ENCODE results near the gene PEAK1. TPM values are rescaled to one million over a fixed set of nuclear protein-coding genes. Genes with fewer than 3 reads are reported as not detected.
"Not testable (repeated sequence)": the region's sequence is repeated elsewhere in the genome, so short reads cannot be mapped to it uniquely, and the experiment has no call there.

PEAK1 gene
- total RNA-seq, 2 donors from 2014 or later, result 38.0 to 41.4 TPM

GRCh38 chr15:77162872-77163633 lies 256.9 kb downstream of the PEAK1 start:
- Mint-ChIP-seq H3K36me3 (no peaks in the 10 kb centered on the region), H3K4me1 (ENCODE audit: low read depth in 2 of 2) (peaks cover 46 to 50% of the 10 kb centered on the region in 2 donors), H3K27ac (peak overlapping the region; percentile 48 to 89), H3K27me3 (no peaks in the 10 kb centered on the region), H3K4me3 (peak overlapping the region; percentile 43), H3K9me3 (no peaks in the 10 kb centered on the region)
- ATAC-seq, result no peak
- DNase-seq (ENCODE audit: low spot score), result no peak

DNA sequence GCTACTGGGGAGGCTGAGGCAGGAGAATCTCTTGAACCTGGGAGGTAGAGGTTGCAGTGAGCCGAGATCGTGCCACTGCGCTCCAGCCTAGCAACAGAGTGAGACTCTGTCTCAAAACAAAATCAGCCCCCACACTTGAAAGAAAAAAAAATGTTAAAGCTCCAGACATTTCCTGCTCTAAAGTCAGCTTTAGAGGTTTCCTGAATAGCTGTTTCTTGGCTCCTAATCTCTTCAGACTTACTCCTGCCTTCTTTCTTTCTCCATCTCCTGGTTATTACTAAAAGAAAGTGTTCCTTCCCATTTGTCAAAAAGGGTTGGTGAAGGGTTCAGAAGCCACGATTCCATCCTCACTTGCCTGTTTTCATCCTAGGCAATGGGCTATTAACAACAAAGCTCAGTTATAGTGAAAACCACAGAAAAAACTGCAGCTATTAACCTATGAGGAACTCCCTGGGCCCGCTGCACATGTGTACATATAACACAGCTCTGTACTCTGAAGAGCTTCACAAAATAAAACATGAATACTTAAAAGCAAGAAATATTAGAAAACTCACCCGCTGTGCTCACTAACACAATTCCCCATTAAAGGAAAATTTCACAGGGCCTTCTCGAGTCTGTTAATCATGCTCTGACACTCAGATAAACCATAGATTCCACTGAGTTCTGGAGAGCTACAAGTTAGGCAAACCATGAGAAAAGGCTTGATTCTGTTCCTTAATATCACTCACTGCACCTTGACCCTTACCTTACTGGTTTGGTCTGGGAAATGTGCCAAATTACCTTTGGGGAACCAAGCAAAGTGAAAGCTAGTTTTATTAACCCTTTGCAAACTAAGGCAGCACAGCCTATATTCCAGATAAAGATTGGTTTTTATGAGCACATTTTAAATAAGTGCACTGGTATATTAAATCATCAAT lies 259.1 kb downstream of the PEAK1 start:
- Mint-ChIP-seq H3K4me1 (ENCODE audit: low read depth in 2 of 2) (peaks cover 46 to 50% of the 10 kb centered on the region in 2 donors), H3K4me3 (peak overlapping the region; percentile 65), H3K9me3 (no peaks in the 10 kb centered on the region), H3K27ac (peak overlapping the region; percentile 52 to 89), H3K36me3 (no peaks in the 10 kb centered on the region), H3K27me3 (no peaks in the 10 kb centered on the region)
- no peak for DNase-seq (ENCODE audit: low spot score)
- no peak for ATAC-seq

DNA sequence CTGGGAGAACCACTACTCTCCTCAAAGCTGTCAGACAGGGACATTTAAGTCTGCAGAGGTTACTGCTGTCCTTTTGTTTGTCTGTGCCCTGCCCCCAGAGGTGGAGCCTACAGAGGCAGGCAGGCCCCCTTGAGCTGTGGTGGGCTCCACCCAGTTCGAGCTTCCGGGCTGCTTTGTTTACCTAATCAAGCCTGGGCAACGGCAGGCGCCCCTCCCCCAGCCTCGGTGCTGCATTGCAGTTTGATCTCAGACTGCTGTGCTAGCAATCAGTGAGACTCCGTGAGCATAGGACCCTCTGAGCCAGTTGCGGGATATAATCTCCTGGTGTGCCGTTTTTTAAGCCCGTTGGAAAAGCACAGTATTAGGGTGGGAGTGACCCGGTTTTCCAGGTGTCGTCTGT lies 263.9 kb downstream of the PEAK1 start:
- H3K36me3 Mint-ChIP-seq; H3K9me3 Mint-ChIP-seq; H3K27ac Mint-ChIP-seq; ATAC-seq; H3K4me3 Mint-ChIP-seq; DNase-seq (ENCODE audit: low spot score); H3K27me3 Mint-ChIP-seq: not testable (repeated sequence)
- peaks cover 15 to 17% of the 10 kb centered on the region in 2 donors for H3K4me1 Mint-ChIP-seq (ENCODE audit: low read depth in 2 of 2)

GRCh38 chr15:77148191-77148590 lies 271.7 kb downstream of the PEAK1 start:
- Mint-ChIP-seq H3K9me3 (no peaks in the 10 kb centered on the region), H3K27ac (no peak overlapping the region), H3K4me3 (no peak overlapping the region), H3K36me3 (no peaks in the 10 kb centered on the region), H3K4me1 (ENCODE audit: low read depth in 2 of 2) (peaks cover 12 to 18% of the 10 kb centered on the region in 2 donors), H3K27me3 (no peaks in the 10 kb centered on the region)
- ATAC-seq, result no peak
- no peak for DNase-seq (ENCODE audit: low spot score)

- no peaks in the 10 kb centered on the region for H3K27me3 Mint-ChIP-seq
- ATAC-seq, result no peak
- H3K27ac Mint-ChIP-seq, result peak overlapping the region in 1 of 2 donors; percentile 39
- H3K4me1 Mint-ChIP-seq (ENCODE audit: low read depth in 2 of 2), result peaks cover 15 to 26% of the 10 kb centered on the region in 2 donors
- H3K9me3 Mint-ChIP-seq, result no peaks in the 10 kb centered on the region
- no peaks in the 10 kb centered on the region for H3K36me3 Mint-ChIP-seq
- no peak overlapping the region for H3K4me3 Mint-ChIP-seq
- no peak for DNase-seq (ENCODE audit: low spot score)
These were observed 274.5 kb downstream of the PEAK1 start for GRCh38 chr15:77145370-77145769.

- Mint-ChIP-seq H3K36me3 (no peaks in the 10 kb centered on the region), H3K4me1 (ENCODE audit: low read depth in 2 of 2) (peaks cover 15 to 26% of the 10 kb centered on the region in 2 donors), H3K27me3 (no peaks in the 10 kb centered on the region), H3K27ac (peak overlapping the region; percentile 3 to 39), H3K4me3 (peak overlapping the region; percentile 30), H3K9me3 (no peaks in the 10 kb centered on the region)
- ATAC-seq, result no peak
- no peak for DNase-seq (ENCODE audit: low spot score)
These were observed 275.3 kb downstream of the PEAK1 start for GRCh38 chr15:77144492-77145070.

DNA sequence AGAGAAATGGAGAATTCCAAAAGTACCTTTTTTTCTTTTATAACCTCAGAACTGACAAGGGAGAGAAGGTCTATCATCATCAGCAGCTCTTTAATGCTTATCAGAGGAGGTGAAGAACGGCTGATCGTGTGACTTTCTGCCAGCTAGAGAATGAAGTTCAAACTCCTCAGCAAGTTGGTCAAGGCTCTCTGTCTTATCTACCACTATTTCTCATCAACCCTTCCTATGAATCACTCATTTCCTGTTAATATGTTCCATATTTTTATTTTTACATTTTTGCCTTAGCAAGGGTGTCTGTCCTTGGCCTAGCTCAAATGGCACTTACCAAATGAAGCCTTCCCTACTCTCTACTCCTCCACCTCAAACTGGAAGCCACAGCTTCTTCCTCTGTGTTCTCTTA lies 275.9 kb downstream of the PEAK1 start:
- H3K27me3 Mint-ChIP-seq, result no peaks in the 10 kb centered on the region
- H3K4me1 Mint-ChIP-seq (ENCODE audit: low read depth in 2 of 2), result peaks cover 15 to 26% of the 10 kb centered on the region in 2 donors
- no peaks in the 10 kb centered on the region for H3K9me3 Mint-ChIP-seq
- H3K27ac Mint-ChIP-seq, result peak overlapping the region; percentile 3 to 37
- ATAC-seq (no peak), DNase-seq (ENCODE audit: low spot score) (no peak)
- H3K36me3 Mint-ChIP-seq, result no peaks in the 10 kb centered on the region
- peak overlapping the region; percentile 30 for H3K4me3 Mint-ChIP-seq

DNA sequence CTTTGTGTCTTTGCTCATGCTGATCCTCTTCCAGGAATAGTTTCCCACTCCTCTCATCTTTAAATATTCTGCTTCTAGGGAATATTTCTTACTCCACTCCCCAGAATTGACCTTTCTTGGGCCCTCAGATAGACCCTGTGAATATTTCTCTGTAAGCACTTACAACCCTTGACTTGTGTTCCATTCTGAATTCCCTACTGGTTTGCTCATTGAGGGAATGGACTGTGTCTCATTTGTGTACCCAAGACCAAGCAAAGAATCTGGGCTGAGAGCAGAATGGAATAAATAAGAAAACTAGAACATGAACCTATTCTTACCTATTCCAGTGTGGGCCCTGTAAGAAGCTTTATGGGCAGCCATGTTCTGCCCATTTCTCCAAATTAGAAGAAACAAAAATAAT lies 276.3 kb downstream of the PEAK1 start:
- no peak for ATAC-seq
- Mint-ChIP-seq H3K27ac (peak overlapping the region; percentile 3 to 37), H3K4me1 (ENCODE audit: low read depth in 2 of 2) (peaks cover 15 to 26% of the 10 kb centered on the region in 2 donors)

DNA sequence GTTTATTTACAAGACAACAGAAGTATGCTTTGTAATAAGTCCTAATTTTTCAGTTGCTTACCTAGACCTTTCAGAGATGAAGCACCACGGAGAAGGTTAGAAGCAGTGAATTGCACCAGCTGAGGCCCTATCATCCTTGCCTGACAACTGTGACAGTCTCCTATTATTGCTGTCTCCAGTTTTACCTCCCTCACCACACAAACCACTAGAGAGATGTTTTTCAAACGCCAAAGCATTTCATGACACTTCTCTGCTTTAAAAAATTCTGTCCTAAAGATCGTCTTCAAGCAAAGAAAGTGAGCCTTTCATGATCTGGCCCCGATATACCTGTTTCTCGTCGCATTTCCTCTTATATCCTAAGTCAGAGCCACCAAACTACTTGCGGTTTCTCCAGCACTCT lies 276.7 kb downstream of the PEAK1 start:
- H3K36me3 Mint-ChIP-seq, result no peaks in the 10 kb centered on the region
- H3K27me3 Mint-ChIP-seq, result no peaks in the 10 kb centered on the region
- ATAC-seq (no peak), DNase-seq (ENCODE audit: low spot score) (no peak)
- H3K4me3 Mint-ChIP-seq, result no peak overlapping the region
- peak overlapping the region in 1 of 2 donors; percentile 37 for H3K27ac Mint-ChIP-seq
- H3K4me1 Mint-ChIP-seq (ENCODE audit: low read depth in 2 of 2), result peaks cover 15 to 26% of the 10 kb centered on the region in 2 donors
- H3K9me3 Mint-ChIP-seq, result no peaks in the 10 kb centered on the region

More for the DNA sequence above, 276.3 kb downstream of the PEAK1 start:
- Mint-ChIP-seq H3K4me3 (no peak overlapping the region), H3K9me3 (no peaks in the 10 kb centered on the region), H3K27me3 (no peaks in the 10 kb centered on the region), H3K36me3 (no peaks in the 10 kb centered on the region)
- DNase-seq (ENCODE audit: low spot score), result no peak

DNA sequence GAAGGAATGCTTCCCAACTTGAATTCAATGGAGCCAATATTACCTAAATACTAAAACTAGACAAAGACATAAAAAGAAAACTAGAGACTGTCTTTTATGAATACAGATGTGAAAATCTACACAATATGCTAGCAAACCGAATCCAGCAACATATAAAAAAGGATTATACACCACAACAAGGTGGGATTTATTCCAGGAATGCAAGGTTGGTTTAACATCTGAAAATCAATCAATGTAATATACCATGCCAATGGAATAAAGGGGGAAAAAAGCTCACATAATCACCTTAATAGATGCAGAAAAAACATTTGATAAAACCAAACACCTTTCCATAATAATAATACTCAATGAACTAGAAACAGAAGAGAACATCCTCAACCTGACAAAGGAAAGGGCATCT lies 279.7 kb downstream of the PEAK1 start:
- Mint-ChIP-seq H3K9me3 (peaks cover 3% of the 10 kb centered on the region), H3K27me3 (no peaks in the 10 kb centered on the region), H3K27ac (no peak overlapping the region), H3K4me3 (no peak overlapping the region), H3K36me3 (peaks cover 7% of the 10 kb centered on the region), H3K4me1 (ENCODE audit: low read depth in 2 of 2) (peaks cover 15 to 22% of the 10 kb centered on the region in 2 donors)
- no peak for DNase-seq (ENCODE audit: low spot score)
- no peak for ATAC-seq

GRCh38 chr15:77139312-77139711 lies 280.6 kb downstream of the PEAK1 start:
- peaks cover 7% of the 10 kb centered on the region for H3K36me3 Mint-ChIP-seq

GRCh38 chr15:77138167-77138522 lies 281.8 kb downstream of the PEAK1 start:
- ATAC-seq (no peak), DNase-seq (ENCODE audit: low spot score) (no peak)
- Mint-ChIP-seq H3K4me1 (ENCODE audit: low read depth in 2 of 2) (peaks cover 3 to 7% of the 10 kb centered on the region in 2 donors), H3K27ac (no peak overlapping the region), H3K9me3 (peaks cover 3% of the 10 kb centered on the region), H3K27me3 (no peaks in the 10 kb centered on the region), H3K36me3 (peaks cover 7% of the 10 kb centered on the region), H3K4me3 (no peak overlapping the region)

More at GRCh38 chr15:77139312-77139711, 280.6 kb downstream of the PEAK1 start:
- Mint-ChIP-seq H3K27me3 (no peaks in the 10 kb centered on the region), H3K4me3 (no peak overlapping the region), H3K4me1 (ENCODE audit: low read depth in 2 of 2) (peaks cover 14 to 18% of the 10 kb centered on the region in 2 donors), H3K27ac (no peak overlapping the region), H3K9me3 (peaks cover 3% of the 10 kb centered on the region)
- no peak for ATAC-seq
- DNase-seq (ENCODE audit: low spot score), result no peak

- Mint-ChIP-seq H3K9me3 (peaks cover 3% of the 10 kb centered on the region), H3K4me1 (ENCODE audit: low read depth in 2 of 2) (no peaks in the 10 kb centered on the region), H3K36me3 (peaks cover 7% of the 10 kb centered on the region), H3K27me3 (no peaks in the 10 kb centered on the region), H3K27ac (no peak overlapping the region), H3K4me3 (no peak overlapping the region)
- ATAC-seq (no peak), DNase-seq (ENCODE audit: low spot score) (no peak)
These were observed 284.7 kb downstream of the PEAK1 start for GRCh38 chr15:77135181-77135580.

All from natural killer cell treated with Interleukin-12 subunit alpha and Interleukin-12 subunit beta and Interleukin-15 and Interleukin-18, amount 100 ng/mL, for 72 hours (primary cell).